Measurements from ENCODE around the gene NKX2-4. TPM values are rescaled to one million over a fixed set of nuclear protein-coding genes. Genes with fewer than 3 reads are reported as not detected.

NKX2-4 gene
- total and polyA plus RNA-seq, 3 donors from 2014 or later = 0.99 to 6.3 (median 5.1) TPM

GRCh38 chr20:21360705-21361104 is 36.6 kb downstream of the NKX2-4 start:
- H3K9me3 ChIP-seq = no peaks in the 10 kb centered on the region
- no peaks in the 10 kb centered on the region for H3K27me3 ChIP-seq
- 91 to 92% methylated on average over 1 of the region's 1 CpG for WGBS, 2 donors
- no peak overlapping the region for H3K27ac ChIP-seq
- no peaks in the 10 kb centered on the region for H3K36me3 ChIP-seq (ENCODE audit: low read depth, missing control alignments)
- no peak for DNase-seq
- intact Hi-C loops (cut with DNase I; ENCODE audit: low total_unique reads) = no loop called here
- H3K4me3 ChIP-seq = no peak overlapping the region
- no peaks in the 10 kb centered on the region for H3K4me1 ChIP-seq
- no peak for TF ChIP-seq POLR2A (IDR thresholded peaks at IDR 0.05)
- TF ChIP-seq CTCF (IDR thresholded peaks at IDR 0.05) = no peak

GRCh38 chr20:21358737-21359136 is 38.6 kb downstream of the NKX2-4 start:
- 88 to 95% methylated on average over 5 of the region's 5 CpGs for WGBS, 2 donors
- intact Hi-C loops (cut with DNase I; ENCODE audit: low total_unique reads) = no loop called here

GRCh38 chr20:21357844-21358243 is 39.5 kb downstream of the NKX2-4 start:
- Histone ChIP-seq H3K4me3 (no peak overlapping the region), H3K9me3 (no peaks in the 10 kb centered on the region), H3K27ac (no peak overlapping the region), H3K27me3 (no peaks in the 10 kb centered on the region), H3K36me3 (ENCODE audit: low read depth, missing control alignments) (no peaks in the 10 kb centered on the region), H3K4me1 (no peaks in the 10 kb centered on the region)
- no peak for DNase-seq
- 42 to 58% methylated on average over 1 of the region's 1 CpG for WGBS, 2 donors
- intact Hi-C loops (cut with DNase I; ENCODE audit: low total_unique reads) = no loop called here
- TF ChIP-seq CTCF (IDR thresholded peaks at IDR 0.05) = no peak

More at GRCh38 chr20:21358737-21359136, 38.6 kb downstream of the NKX2-4 start:
- DNase-seq = no peak
- TF ChIP-seq CTCF (IDR thresholded peaks at IDR 0.05) (no peak), POLR2A (IDR thresholded peaks at IDR 0.05) (no peak)
- Histone ChIP-seq H3K27ac (no peak overlapping the region), H3K36me3 (ENCODE audit: low read depth, missing control alignments) (no peaks in the 10 kb centered on the region), H3K27me3 (no peaks in the 10 kb centered on the region), H3K4me1 (no peaks in the 10 kb centered on the region), H3K9me3 (no peaks in the 10 kb centered on the region), H3K4me3 (no peak overlapping the region)

- H3K4me1 ChIP-seq = no peaks in the 10 kb centered on the region
- TF ChIP-seq CTCF (IDR thresholded peaks at IDR 0.05) = no peak
- TF ChIP-seq POLR2A (IDR thresholded peaks at IDR 0.05) = no peak
- no peak overlapping the region for H3K4me3 ChIP-seq
- intact Hi-C loops (cut with DNase I; ENCODE audit: low total_unique reads) = no loop called here
- H3K36me3 ChIP-seq (ENCODE audit: low read depth, missing control alignments) = no peaks in the 10 kb centered on the region
- no peak overlapping the region for H3K27ac ChIP-seq
- DNase-seq = no peak
- H3K27me3 ChIP-seq = no peaks in the 10 kb centered on the region
- no peaks in the 10 kb centered on the region for H3K9me3 ChIP-seq
Observed at GRCh38 chr20:21356386-21356785, 40.9 kb downstream of the NKX2-4 start.

- H3K4me3 ChIP-seq = no peak overlapping the region
- no peak for DNase-seq
- no peaks in the 10 kb centered on the region for H3K4me1 ChIP-seq
- intact Hi-C loops (cut with DNase I; ENCODE audit: low total_unique reads) = no loop called here
- 47 to 49% methylated on average over 1 of the region's 1 CpG for WGBS, 2 donors
- H3K9me3 ChIP-seq = no peaks in the 10 kb centered on the region
- H3K27ac ChIP-seq = no peak overlapping the region
- TF ChIP-seq POLR2A (IDR thresholded peaks at IDR 0.05) = no peak
- no peak for TF ChIP-seq CTCF (IDR thresholded peaks at IDR 0.05)
- H3K27me3 ChIP-seq = no peaks in the 10 kb centered on the region
- H3K36me3 ChIP-seq (ENCODE audit: low read depth, missing control alignments) = no peaks in the 10 kb centered on the region
Observed at GRCh38 chr20:21355981-21356380, 41.3 kb downstream of the NKX2-4 start.
